ENCODE data around the gene TMEM61. TPM values are rescaled to one million over a fixed set of nuclear protein-coding genes. Genes with fewer than 3 reads are reported as not detected.
A peak's percentile ranks its signal among the peaks of the same experiment; 100 is the strongest.

The TMEM61 gene
- total RNA-seq, 1 experiment from 2014 or later: not detected

GRCh38 chr1:54986025-54986424 is 5.6 kb downstream of the TMEM61 start:
- no peak for DNase-seq
- Histone ChIP-seq H3K4me1 (peaks cover 5% of the 10 kb centered on the region; the same call in 1 of the 2 replicates), H3K9me3 (replicated peaks) (no peaks in the 10 kb centered on the region), H3K4me3 (no peak overlapping the region), H3K27me3 (0 out of 2 replicates have a peak, but pooled peaks cover 3% of the 10 kb centered on the region), H3K27ac (no peak overlapping the region), H3K36me3 (no peaks in the 10 kb centered on the region)

GRCh38 chr1:54986533-54986932 is 6.1 kb downstream of the TMEM61 start:
- Histone ChIP-seq H3K4me3 (no peak overlapping the region), H3K27me3 (0 out of 2 replicates have a peak, but pooled peaks cover 3% of the 10 kb centered on the region), H3K36me3 (no peaks in the 10 kb centered on the region), H3K27ac (no peak overlapping the region), H3K9me3 (replicated peaks) (no peaks in the 10 kb centered on the region), H3K4me1 (peaks cover 5% of the 10 kb centered on the region; the same call in 1 of the 2 replicates)
- DNase-seq: no peak

- H3K4me1 ChIP-seq: peaks cover 5% of the 10 kb centered on the region; the same call in 1 of the 2 replicates
- 0 out of 2 replicates have a peak, but pooled peaks cover 3% of the 10 kb centered on the region for H3K27me3 ChIP-seq
- H3K4me3 ChIP-seq: no peak overlapping the region
- no peaks in the 10 kb centered on the region for H3K9me3 ChIP-seq (replicated peaks)
- no peak for DNase-seq
- H3K27ac ChIP-seq: no peak overlapping the region
- no peaks in the 10 kb centered on the region for H3K36me3 ChIP-seq
Measured at GRCh38 chr1:54987427-54987826, 7.0 kb downstream of the TMEM61 start.

GRCh38 chr1:54987919-54988705 is 7.7 kb downstream of the TMEM61 start:
- no peaks in the 10 kb centered on the region for H3K36me3 ChIP-seq
- DNase-seq: peak in 1 of 2 experiments; percentile 29
- peaks cover 5% of the 10 kb centered on the region; the same call in 1 of the 2 replicates for H3K4me1 ChIP-seq
- H3K9me3 ChIP-seq (replicated peaks): no peaks in the 10 kb centered on the region
- H3K27me3 ChIP-seq: 0 out of 2 replicates have a peak, but pooled peaks cover 3% of the 10 kb centered on the region
- H3K4me3 ChIP-seq: no peak overlapping the region
- no peak overlapping the region for H3K27ac ChIP-seq

- Histone ChIP-seq H3K36me3 (no peaks in the 10 kb centered on the region), H3K9me3 (replicated peaks) (no peaks in the 10 kb centered on the region), H3K4me1 (peaks cover 5% of the 10 kb centered on the region; the same call in 1 of the 2 replicates), H3K27me3 (peaks cover 3% of the 10 kb centered on the region; the same call in 1 of the 2 replicates), H3K27ac (no peak overlapping the region), H3K4me3 (no peak overlapping the region)
- DNase-seq: no peak
Measured at GRCh38 chr1:54988975-54989374, 8.5 kb downstream of the TMEM61 start.

- peak; percentile 55 to 56 for DNase-seq
- Histone ChIP-seq H3K9me3 (replicated peaks) (no peaks in the 10 kb centered on the region), H3K27ac (no peak overlapping the region), H3K4me1 (peaks cover 5% of the 10 kb centered on the region; the same call in 1 of the 2 replicates), H3K27me3 (peaks cover 8% of the 10 kb centered on the region; the same call in 1 of the 2 replicates), H3K4me3 (no peak overlapping the region), H3K36me3 (no peaks in the 10 kb centered on the region)
Measured at GRCh38 chr1:54989473-54989872, 9.0 kb downstream of the TMEM61 start.

- no peak for DNase-seq
- Histone ChIP-seq H3K27me3 (peaks cover 15% of the 10 kb centered on the region; the same call in 1 of the 2 replicates), H3K9me3 (replicated peaks) (no peaks in the 10 kb centered on the region), H3K36me3 (no peaks in the 10 kb centered on the region), H3K27ac (no peak overlapping the region), H3K4me1 (peaks cover 5% of the 10 kb centered on the region; the same call in 1 of the 2 replicates), H3K4me3 (no peak overlapping the region)
Measured at GRCh38 chr1:54989968-54990810, 9.8 kb downstream of the TMEM61 start.

- no peak overlapping the region for H3K27ac ChIP-seq
- H3K36me3 ChIP-seq: no peaks in the 10 kb centered on the region
Measured at GRCh38 chr1:54990916-54991315, 10.5 kb downstream of the TMEM61 start.

GRCh38 chr1:54991939-54992338 is 11.5 kb downstream of the TMEM61 start:
- peaks cover 5% of the 10 kb centered on the region; the same call in 1 of the 2 replicates for H3K4me1 ChIP-seq
- no peak for DNase-seq
- H3K36me3 ChIP-seq: no peaks in the 10 kb centered on the region
- H3K4me3 ChIP-seq: no peak overlapping the region
- H3K27ac ChIP-seq: no peak overlapping the region
- peaks cover 15% of the 10 kb centered on the region; the same call in 1 of the 2 replicates for H3K27me3 ChIP-seq
- no peaks in the 10 kb centered on the region for H3K9me3 ChIP-seq (replicated peaks)

More at GRCh38 chr1:54990916-54991315, 10.5 kb downstream of the TMEM61 start:
- H3K27me3 ChIP-seq: peaks cover 15% of the 10 kb centered on the region; the same call in 1 of the 2 replicates
- DNase-seq: no peak
- no peak overlapping the region for H3K4me3 ChIP-seq
- peaks cover 5% of the 10 kb centered on the region; the same call in 1 of the 2 replicates for H3K4me1 ChIP-seq
- no peaks in the 10 kb centered on the region for H3K9me3 ChIP-seq (replicated peaks)

- H3K4me1 ChIP-seq: peaks cover 5% of the 10 kb centered on the region; the same call in 1 of the 2 replicates
- H3K27me3 ChIP-seq: peaks cover 17% of the 10 kb centered on the region; the same call in 1 of the 2 replicates
- H3K9me3 ChIP-seq (replicated peaks): no peaks in the 10 kb centered on the region
- H3K36me3 ChIP-seq: no peaks in the 10 kb centered on the region
- H3K4me3 ChIP-seq: no peak overlapping the region
- H3K27ac ChIP-seq: no peak overlapping the region
- no peak for DNase-seq
Measured at GRCh38 chr1:54993140-54993539, 12.7 kb downstream of the TMEM61 start.

- Histone ChIP-seq H3K36me3 (no peaks in the 10 kb centered on the region), H3K27me3 (peaks cover 24% of the 10 kb centered on the region; the same call in 1 of the 2 replicates), H3K4me3 (no peak overlapping the region), H3K27ac (no peak overlapping the region), H3K9me3 (replicated peaks) (no peaks in the 10 kb centered on the region), H3K4me1 (peaks cover 2% of the 10 kb centered on the region; the same call in 1 of the 2 replicates)
- DNase-seq: no peak
Measured at GRCh38 chr1:54994355-54994990, 14.0 kb downstream of the TMEM61 start.

GRCh38 chr1:54995013-54995760 is 14.8 kb downstream of the TMEM61 start:
- Histone ChIP-seq H3K4me3 (no peak overlapping the region), H3K36me3 (no peaks in the 10 kb centered on the region), H3K27me3 (peaks cover 30% of the 10 kb centered on the region; the same call in 1 of the 2 replicates), H3K4me1 (no peaks in the 10 kb centered on the region), H3K9me3 (replicated peaks) (no peaks in the 10 kb centered on the region), H3K27ac (no peak overlapping the region)
- DNase-seq: no peak

- no peak for DNase-seq
- Histone ChIP-seq H3K27ac (no peak overlapping the region), H3K9me3 (replicated peaks) (no peaks in the 10 kb centered on the region), H3K36me3 (no peaks in the 10 kb centered on the region), H3K27me3 (peaks cover 27% of the 10 kb centered on the region; the same call in 1 of the 2 replicates), H3K4me1 (no peaks in the 10 kb centered on the region), H3K4me3 (no peak overlapping the region)
Measured at GRCh38 chr1:54995835-54996234, 15.4 kb downstream of the TMEM61 start.

Measured in SJCRH30 (cell line).